ENCODE measurements around the gene MALAT1. TPM values are rescaled to one million over a fixed set of nuclear protein-coding genes. Genes with fewer than 3 reads are reported as not detected.

The MALAT1 gene
- total RNA-seq, 4 donors from 2014 or later, result 17,948 to 48,028 (median 23,406) TPM

- peak overlapping the region; percentile 92 to 100 (median 97) for H3K27ac ChIP-seq
- no peaks in the 10 kb centered on the region for H3K27me3 ChIP-seq
- no peaks in the 10 kb centered on the region for H3K9me3 ChIP-seq
- peaks cover 29 to 67% (median 46%) of the 10 kb centered on the region in 4 donors for H3K4me1 ChIP-seq
- 76 to 90% methylated on average over 4 to 7 of the region's 7 CpGs for WGBS, 2 donors (ENCODE audit: low coverage in 1 of 2)
- H3K4me3 ChIP-seq, result no peak overlapping the region
- in situ Hi-C loops (cut with MboI; ENCODE audit: low pct_ligation_motif_present in 1 of 4, low pct_unique_long_range_greater_than_20kb in 1 of 4, low sequenced_read_pairs in 3 of 4) (loop anchor here in 1 of 4 donors (5.0 kb wide), 1 partner anchor 34 kb away; no protein-coding TSS in a partner anchor), intact Hi-C loops (cut with DNase I; ENCODE audit: low total_unique reads) (loop anchor here (5.0 kb wide), 1 partner anchor 34 kb away; no protein-coding TSS in a partner anchor)
- no peak for DNase-seq
- no peak for TF ChIP-seq EP300 (IDR thresholded peaks at IDR 0.05; ENCODE audit: low read depth)
- TF ChIP-seq POLR2AphosphoS5 (IDR thresholded peaks at IDR 0.05), result no peak
- TF ChIP-seq POLR2A (IDR thresholded peaks at IDR 0.05), result no peak
- no peak for TF ChIP-seq CTCF (IDR thresholded peaks at IDR 0.05)
- H3K36me3 ChIP-seq, result no peaks in the 10 kb centered on the region
Observed at GRCh38 chr11:65473278-65473860, 25.5 kb upstream of the MALAT1 start.

DNA sequence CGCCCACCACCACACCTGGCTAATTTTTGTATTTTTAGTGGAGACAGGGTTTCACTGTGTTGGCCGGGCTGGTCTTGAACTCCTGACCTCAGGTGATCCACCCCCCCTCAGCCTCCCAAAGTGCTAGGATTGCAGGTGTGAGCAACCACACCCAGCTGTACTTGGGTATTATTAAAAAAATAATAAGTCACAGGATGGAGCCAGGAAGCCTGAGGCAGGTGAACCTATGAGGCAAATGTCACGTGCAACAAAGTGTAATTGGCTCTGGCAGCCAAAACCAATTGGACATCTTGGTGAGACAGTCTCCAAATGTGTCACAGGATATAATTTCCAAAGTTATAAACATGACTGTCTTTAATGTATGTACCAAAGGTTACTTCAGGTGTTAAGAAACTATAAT is 24.0 kb upstream of the MALAT1 start:
- H3K4me3 ChIP-seq, result no peak overlapping the region
- H3K27ac ChIP-seq, result peak overlapping the region; percentile 96 to 100 (median 98)
- in situ Hi-C loops (cut with MboI; ENCODE audit: low pct_ligation_motif_present in 1 of 4, low pct_unique_long_range_greater_than_20kb in 1 of 4, low sequenced_read_pairs in 3 of 4), result loop anchor here in 1 of 4 donors (5.0 kb wide), 1 partner anchor 32 kb away; no protein-coding TSS in a partner anchor
- no peaks in the 10 kb centered on the region for H3K36me3 ChIP-seq
- intact Hi-C loops (cut with DNase I; ENCODE audit: low total_unique reads), result loop anchor here (5.0 kb wide), 1 partner anchor 32 kb away; no protein-coding TSS in a partner anchor
- DNase-seq, result peak; percentile 68
- H3K4me1 ChIP-seq, result peaks cover 39 to 72% (median 60%) of the 10 kb centered on the region in 4 donors
- H3K9me3 ChIP-seq, result no peaks in the 10 kb centered on the region
- 79 to 80% methylated on average over 1 to 3 of the region's 3 CpGs for WGBS, 2 donors (ENCODE audit: low coverage in 1 of 2)
- H3K27me3 ChIP-seq, result no peaks in the 10 kb centered on the region
- no peak for TF ChIP-seq CTCF (IDR thresholded peaks at IDR 0.05)
- peak in 2 of 3 donors; percentile 50 to 53 for TF ChIP-seq POLR2AphosphoS5 (IDR thresholded peaks at IDR 0.05)

- DNase-seq, result peak; percentile 81
- in situ Hi-C loops (cut with MboI; ENCODE audit: low pct_ligation_motif_present in 1 of 4, low pct_unique_long_range_greater_than_20kb in 1 of 4, low sequenced_read_pairs in 3 of 4), result no loop called here
- TF ChIP-seq POLR2A (IDR thresholded peaks at IDR 0.05), result no peak
- TF ChIP-seq POLR2AphosphoS5 (IDR thresholded peaks at IDR 0.05), result peak in 2 of 3 donors; percentile 29 to 59
- H3K27ac ChIP-seq, result peak overlapping the region; percentile 96 to 100 (median 98)
- 9% methylated on average over 10 of the region's 10 CpGs; no CpG with 5 or more reads in 1 of the 2 donors for WGBS, 2 donors (ENCODE audit: low coverage in 1 of 2)
- no peaks in the 10 kb centered on the region for H3K27me3 ChIP-seq
- H3K9me3 ChIP-seq, result no peaks in the 10 kb centered on the region
- H3K4me3 ChIP-seq, result peak overlapping the region; percentile 49 to 93 (median 73)
- H3K36me3 ChIP-seq, result no peaks in the 10 kb centered on the region
- peaks cover 38 to 80% (median 60%) of the 10 kb centered on the region in 4 donors for H3K4me1 ChIP-seq
- intact Hi-C loops (cut with DNase I; ENCODE audit: low total_unique reads), result no loop called here
Observed at GRCh38 chr11:65476632-65477148, 22.2 kb upstream of the MALAT1 start.

DNA sequence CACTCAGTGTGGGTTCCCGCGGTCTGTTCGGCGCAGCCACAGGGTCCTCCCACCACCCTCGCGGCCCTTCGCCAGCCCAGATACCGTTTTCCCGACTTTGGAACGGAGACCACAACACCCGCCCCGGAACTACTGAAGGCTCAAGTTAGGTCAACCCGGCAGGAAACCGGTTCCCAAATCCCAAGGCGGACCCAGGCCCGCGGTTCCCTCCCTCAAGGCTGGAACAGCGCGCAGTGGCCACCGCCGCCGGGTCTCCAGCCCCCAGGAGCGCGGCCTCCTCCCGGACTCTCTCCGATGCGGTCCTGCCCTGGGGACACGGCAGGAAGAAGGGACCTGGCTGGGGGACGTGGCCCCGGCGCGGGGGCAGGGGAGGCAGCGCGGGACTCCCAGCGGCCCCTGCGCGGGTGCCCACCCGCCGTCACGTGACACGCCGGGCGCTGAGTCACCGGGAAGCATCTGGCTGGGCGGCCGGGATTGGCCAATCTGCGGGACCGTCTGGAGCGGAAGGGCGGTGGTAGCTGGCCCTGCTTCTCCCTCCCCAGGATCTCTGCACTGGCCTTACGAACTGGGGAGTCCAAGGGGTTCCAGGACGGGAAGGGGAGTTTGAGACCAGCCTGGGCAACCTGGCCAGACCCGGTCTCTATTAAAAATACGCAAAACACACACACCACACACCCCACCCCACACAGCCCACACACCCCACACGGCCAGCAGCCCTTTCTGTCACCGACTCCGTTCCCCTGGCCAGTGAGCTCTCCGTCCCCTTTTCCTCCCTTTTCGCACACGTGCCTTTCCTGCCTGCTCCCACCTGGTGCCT is 21.5 kb upstream of the MALAT1 start:
- Histone ChIP-seq H3K27me3 (no peaks in the 10 kb centered on the region), H3K4me1 (peaks cover 36 to 75% (median 57%) of the 10 kb centered on the region in 4 donors)
- 0 to 1% methylated on average over 1 to 56 of the region's 60 CpGs for WGBS, 2 donors (ENCODE audit: low coverage in 1 of 2)

More for the DNA sequence above, 21.5 kb upstream of the MALAT1 start:
- Histone ChIP-seq H3K9me3 (no peaks in the 10 kb centered on the region), H3K27ac (peak overlapping the region; percentile 96 to 100 (median 98)), H3K36me3 (no peaks in the 10 kb centered on the region), H3K4me3 (peak overlapping the region; percentile 49 to 93 (median 73))
- TF ChIP-seq CTCF (IDR thresholded peaks at IDR 0.05) (peak in 1 of 5 experiments; percentile 8), POLR2A (IDR thresholded peaks at IDR 0.05) (peak; percentile 97), EP300 (IDR thresholded peaks at IDR 0.05; ENCODE audit: low read depth) (peak; percentile 53), POLR2AphosphoS5 (IDR thresholded peaks at IDR 0.05) (peak; percentile 98 to 99 (median 98))
- intact Hi-C loops (cut with DNase I; ENCODE audit: low total_unique reads), result no loop called here
- in situ Hi-C loops (cut with MboI; ENCODE audit: low pct_ligation_motif_present in 1 of 4, low pct_unique_long_range_greater_than_20kb in 1 of 4, low sequenced_read_pairs in 3 of 4), result no loop called here
- peak; percentile 98 for DNase-seq
